GM18520 (cell line): ENCODE measurements around the gene PCMT1.
"Not testable (repeated sequence)": the region's sequence is repeated elsewhere in the genome, so short reads cannot be mapped to it uniquely, and the experiment has no call there.

Experiments
- ATAC-seq: cut with Tn5 transposase; IDR thresholded peaks from one replicate; pipeline ENCODE4 v1.9.1; 2021; ENCODE audit not compliant: unreplicated experiment

The PCMT1 gene

DNA sequence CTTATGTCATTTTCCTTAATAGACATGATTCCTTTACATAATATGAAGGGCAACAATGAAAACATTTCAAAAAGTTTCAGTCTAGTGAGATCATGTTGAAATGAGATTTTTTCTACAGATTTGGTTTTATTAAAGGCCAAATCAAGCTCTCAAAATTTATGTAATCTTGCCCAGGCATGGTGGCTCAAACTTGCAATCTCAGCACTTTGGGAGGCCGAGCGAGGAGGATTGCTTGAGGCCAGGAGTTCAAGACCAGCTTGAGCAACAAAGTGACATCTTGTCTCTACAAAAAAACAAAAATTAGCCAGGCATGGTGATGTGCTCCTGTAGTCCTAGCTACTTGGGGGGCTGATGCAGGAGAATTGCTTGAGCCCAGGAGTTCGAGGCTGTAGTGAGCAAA, 63.8 kb downstream of the PCMT1 start:
- ATAC-seq, result no peak

DNA sequence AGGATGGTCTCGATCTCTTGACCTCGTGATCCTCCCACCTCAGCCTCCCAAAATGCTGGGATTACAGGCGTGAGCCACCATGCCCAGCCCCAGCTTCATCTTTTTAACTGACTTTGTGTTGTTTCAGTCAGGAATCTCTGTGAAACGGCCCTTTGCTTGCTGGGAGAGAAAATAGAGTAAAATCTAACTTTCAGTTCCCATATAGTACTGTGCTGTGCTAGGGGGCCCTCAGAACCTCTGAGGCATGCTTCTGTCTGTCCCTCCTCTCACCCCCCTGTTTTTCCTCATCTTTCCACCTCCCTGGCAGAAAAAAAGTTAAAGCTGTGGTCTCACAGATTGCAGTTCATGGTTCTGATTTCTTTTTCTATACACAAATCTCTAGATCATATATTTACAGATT, 66.2 kb downstream of the PCMT1 start:
- no peak for ATAC-seq

DNA sequence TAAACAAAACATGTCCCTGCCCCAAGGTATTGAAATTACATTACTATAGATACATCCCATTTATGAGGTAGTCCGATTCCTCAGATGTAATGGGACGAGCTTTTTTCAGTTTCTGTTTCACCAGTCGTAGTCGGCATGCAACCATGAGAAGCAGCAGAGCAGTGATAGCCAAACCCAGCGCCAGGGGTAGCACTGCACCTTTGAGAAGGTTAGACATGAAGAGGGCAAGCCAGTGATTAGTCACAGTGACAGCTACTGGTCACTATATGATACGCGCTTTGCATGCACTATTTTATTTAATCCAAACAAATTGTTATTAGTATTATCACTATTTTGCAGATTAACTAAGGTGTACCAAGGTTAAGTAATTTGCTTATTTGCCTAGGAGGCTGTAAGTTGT, 71.0 kb downstream of the PCMT1 start:
- no peak for ATAC-seq

DNA sequence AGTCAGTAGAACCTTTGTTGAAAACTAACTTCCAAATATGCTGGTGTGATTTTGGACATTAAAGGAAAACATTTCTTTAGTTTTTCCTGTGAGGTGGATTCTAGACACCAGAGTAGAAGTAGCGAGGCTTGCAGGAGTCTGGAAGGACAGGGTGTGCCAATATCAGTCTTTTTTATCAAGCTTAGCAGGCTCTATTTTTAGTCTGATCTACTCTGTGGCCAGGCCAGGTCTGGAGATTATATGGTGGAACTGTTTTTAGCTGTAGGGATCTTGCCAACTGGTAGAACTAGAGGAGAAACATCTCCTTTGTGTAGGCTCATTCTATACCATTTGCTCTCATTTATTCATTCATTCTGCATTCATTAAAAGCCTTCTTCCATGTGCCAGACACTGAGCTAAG, 72.0 kb downstream of the PCMT1 start:
- ATAC-seq, result no peak

DNA sequence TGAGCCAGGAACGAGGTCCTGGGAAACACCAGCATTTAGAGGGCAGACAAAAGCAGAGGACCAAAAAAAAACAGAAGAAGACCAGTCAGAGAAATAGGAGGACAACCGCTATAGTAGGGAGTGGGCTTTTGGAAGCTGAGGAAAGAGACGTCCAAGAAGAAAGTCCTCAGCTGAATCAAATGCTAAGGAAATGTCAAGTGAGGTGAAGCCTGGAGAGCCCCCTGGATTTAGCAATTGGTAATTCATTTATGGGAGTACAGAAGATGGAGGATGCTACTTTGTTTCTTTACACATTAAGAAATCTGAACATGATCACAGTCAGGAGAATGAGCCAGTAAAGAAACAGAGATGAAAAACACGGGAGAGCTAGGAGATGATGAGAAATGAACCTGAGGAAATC, 73.5 kb downstream of the PCMT1 start:
- ATAC-seq, result no peak

DNA sequence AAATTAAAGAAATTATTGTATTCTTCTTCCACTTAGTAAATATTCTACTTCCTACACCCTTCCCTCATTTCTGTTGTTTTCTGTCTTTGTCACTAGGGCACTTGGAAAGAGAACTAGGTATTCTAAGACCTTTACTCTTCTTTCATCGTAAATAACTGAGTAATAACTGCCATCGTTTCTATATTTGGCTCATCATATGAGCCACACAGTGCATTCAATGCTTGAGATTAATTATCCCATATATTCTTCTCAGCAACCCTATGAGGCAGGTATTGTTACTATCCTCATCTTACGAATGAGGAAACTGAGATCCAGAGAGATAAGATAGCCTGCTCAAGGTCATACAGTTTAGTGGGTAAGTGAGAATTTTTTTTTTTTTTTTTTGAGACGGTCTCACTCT, 75.8 kb downstream of the PCMT1 start:
- no peak for ATAC-seq

DNA sequence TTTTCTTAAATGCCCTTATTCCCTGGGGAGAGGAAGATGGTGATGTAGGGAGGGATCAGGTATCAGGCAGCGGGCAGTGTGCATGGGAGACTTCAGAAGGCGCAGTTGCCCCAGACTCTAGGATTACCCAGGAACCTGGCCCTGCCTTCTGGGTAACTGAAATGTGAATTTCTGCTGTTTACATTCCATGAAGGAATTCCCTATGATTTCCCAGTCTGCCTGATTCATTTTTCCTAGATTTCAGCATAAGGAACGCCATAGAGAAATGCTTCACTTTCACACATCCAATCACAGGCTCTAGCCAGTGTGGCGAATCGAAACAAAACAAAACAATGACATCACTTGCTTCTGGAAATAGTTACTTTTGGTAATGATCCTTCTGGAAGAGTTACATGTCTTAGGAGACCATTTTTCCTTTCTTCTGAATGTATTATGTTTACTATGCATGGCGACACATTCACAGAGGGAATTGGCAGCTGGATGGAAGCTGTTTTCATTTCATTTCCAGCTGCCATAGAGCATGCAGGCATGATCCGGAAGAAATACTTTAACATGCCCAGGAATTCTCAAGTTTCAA, 81.3 kb downstream of the PCMT1 start:
- ATAC-seq, result no peak

DNA sequence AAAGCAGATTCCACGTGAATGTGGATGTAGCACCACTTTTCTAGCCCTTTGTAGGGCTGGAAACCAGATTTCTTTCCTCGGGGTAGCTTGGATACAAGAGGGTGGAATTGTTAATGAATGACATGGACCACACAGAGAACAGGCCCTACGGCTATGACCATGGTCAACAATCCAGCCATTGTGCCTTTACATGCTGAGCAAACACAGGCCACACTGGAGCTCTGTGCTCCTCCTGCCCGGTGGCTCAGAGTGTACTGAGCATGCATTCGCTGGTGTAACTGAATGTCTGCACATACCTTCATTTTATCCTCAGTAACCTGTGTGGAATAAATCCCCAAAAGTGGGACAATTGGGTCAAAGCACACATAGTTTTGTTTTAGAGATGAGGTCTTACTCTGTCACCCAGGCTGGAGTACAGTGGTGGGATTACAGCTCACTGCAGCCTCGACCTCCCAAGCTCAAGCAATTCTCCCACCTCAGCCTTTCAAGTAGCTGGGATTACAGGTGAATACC, 81.8 kb downstream of the PCMT1 start:
- ATAC-seq, result no peak

DNA sequence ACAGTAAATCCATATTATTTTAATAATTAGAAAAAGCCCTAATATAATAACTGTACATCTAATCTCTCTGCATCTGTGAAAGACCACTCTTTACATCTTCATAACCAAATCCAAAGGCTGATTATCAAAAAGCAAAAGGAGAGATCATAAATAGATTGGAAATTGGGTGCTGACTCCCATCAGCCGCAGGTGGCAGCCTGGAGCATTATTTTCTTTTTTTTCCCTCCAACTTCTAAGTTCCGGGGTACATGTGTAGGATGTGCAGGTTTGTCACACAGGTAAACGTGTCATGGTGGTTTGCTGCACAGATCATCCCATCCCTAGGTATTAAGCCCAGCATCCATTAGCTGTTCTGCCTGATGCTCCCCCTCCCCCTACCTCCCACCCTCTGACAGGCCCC, 84.1 kb downstream of the PCMT1 start:
- no peak for ATAC-seq

DNA sequence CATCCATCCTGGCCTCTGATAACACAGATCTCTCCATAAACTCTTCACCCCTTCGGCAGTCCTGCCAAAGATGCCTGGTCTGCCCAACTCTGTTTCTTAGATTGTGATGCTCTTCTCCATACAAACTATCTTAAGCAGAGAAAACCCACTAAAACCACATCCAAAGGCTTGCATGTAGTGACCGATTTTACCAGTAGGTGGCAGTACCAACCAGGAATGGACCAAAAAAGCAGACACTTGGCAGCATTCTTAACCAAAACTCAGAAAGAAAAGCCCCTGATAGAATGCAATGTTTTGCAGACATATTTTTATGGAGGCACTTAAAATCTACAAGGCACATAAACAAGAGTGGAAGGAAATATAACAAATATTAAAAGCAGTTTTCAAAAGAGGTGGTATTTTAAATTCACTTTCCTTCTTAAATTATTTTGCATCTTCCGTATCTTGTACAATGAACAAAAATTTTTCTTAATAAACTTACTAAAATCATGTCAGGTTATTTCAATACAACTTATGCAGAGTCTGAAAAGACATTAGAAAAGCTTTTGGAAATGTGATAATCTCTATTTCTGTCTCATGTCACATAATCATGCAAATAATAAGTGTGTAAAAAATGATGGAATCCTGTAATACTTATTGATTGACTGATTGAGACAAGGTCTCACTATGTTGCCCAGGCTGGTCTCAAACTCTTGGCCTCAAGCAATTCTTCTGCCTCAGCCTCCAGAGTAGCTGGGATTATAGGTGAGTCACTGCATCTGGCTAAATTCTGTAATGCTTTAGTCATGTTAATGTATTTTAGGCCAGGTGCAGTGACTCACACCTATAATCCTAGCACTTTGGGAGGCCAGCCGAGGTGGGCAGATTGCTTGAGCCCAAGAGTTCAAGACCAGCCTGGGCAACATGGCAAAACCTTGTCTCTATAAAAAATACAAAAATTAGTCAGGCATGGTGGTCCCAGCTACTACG, 85.3 kb downstream of the PCMT1 start:
- ATAC-seq, result no peak

DNA sequence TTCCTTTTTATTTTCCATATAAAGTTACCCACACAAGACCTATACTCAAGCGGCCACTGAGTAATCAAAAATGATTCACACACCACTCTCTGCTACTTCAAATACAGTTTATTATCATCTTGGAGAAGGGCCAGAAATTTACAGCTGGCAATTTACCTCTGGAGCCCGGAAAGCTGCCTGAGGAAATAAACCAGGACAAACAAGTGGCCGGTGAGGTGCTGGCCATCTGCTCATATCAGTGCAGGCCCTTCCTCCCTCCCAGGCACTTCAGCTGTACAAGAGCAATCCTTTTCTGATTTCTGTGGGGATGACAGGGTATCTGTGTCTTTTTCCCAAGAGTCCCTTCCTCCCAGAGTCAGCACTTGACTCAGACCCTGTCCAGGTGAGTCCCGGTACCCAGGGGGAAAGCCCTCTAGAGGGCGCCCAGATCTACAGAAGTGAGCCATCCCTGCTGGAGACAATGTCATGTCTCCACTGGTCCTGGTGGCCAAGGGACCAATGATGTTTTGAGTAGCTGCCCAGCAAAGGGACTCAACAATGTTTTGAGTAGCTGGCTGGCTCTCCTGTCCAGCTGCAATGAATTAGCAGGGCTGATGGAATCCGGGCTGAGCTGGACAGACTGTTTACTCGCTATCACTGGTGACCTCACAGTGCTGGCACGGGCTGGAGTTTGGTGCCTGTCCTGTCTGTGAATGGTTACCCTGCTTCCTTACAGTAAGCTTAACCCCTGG, 91.0 kb downstream of the PCMT1 start:
- no peak for ATAC-seq

DNA sequence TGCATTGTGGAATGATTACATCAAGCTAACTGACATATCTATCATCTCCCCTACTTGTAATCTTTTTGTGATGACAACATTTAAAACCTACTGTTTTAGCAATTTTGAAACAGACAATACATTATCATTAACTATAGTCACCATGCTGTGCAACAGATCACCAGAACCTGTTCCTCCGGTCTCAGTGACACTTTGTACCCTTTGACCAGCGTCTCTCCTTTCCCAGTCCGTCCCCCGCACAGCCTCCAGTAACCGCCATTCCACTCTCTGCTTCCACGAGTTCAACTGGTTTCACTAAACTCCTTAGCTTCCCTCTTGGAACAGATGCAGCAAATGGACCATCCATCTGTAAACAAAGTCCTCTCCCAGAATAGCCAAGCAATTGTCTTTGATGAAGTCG, 92.8 kb downstream of the PCMT1 start:
- no peak for ATAC-seq

DNA sequence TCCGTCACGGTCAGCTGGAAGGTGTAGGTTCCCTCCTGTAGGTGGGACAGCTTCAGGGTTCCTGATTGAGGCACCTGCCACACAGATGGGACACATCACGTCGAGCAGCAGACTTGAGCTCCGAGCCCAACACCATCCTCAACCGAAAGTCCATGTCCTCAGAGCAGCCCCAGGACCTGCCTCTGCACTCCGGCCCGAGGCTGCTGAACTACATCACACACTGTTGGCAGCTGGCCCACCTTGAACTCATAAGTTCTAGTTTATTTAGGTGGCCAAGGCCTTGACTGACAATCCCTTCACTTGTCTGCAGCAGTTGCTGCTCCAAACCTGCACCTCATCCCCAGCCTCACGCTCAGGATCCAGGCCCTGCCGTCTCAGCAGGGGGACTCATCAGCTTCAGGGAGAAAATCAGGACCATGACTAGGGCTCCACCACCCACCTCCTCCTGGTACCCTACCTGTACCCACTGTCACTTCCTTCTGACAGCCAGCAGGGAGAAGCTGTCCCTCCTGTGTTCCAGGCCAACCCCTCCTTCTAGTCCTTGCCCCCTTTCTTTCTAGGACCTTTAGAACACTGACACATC, 93.6 kb downstream of the PCMT1 start:
- ATAC-seq, result no peak

DNA sequence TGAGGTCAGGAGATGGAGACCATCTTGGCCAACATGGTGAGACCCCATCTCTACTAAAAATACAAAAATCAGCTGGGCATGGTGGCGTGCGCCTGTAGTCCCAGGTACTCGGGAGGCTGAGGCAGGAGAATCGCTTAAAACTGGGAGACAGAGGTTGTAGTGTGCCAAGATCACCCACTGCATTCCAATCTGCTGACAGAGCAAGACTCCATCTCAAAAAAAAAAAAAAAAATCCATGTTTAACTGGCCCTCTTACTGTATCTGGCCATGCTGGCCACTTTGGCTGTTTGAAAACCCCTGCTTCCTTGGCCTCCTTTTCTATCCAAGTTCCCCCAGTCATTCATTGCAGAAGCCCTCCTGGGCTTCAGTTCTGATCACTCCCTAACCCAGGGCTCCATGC, 94.5 kb downstream of the PCMT1 start:
- not testable (repeated sequence) for ATAC-seq

DNA sequence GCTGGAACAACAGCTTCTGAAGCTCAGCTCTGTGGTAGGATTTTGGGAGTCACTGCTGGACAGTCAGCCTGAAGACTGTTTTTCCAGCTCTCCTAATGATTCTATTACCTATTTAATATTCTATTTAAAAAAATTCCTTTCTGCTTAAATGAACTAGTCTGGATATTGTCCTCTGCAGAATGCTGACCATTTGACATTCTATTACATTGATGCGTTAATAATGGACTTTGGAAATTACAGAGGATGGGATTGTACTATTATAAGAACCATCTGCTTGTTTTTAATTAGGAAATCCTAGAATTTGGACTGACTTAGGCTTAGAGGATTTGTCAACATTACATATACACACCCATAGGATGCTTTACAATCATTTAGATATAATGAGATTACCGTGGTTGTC, 94.9 kb downstream of the PCMT1 start:
- ATAC-seq, result no peak

DNA sequence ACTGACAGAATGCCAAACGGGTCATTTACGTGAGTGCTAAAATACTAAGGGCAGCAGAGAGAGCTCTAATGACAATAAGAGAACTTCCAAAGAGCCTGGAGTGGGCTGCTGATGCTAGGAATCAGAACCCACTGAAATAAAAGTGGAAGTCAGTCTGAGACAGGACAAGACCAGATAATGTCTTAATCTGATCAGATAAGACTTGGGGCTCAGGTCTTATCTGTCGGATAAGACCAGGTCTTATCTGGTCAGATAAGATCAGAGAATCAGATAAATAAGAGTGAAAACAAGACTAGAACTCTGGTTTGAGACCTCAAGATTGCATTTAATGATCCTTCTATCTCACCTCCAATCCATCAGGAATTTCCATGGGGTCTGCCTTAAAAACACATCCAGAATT, 96.0 kb downstream of the PCMT1 start:
- ATAC-seq, result no peak

DNA sequence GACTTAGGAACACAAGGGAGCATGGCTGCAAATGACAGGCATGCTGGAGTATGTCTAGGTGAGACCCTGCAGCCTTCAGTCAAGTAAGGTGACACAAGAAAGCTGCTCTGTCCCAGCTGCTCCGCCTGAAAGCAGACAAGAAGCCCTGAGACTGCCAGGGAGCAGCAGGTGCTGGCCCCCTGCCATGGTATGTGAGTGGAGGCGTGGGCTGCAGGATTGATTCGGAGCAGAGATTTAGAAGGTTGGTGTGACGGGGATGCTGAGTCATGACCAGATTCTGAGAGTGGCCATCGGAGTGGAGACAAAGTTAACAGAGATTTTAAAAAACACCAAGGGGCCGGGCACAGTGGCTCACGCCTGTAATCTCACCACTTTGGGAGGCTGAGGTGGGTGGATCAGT, 96.8 kb downstream of the PCMT1 start:
- ATAC-seq, result no peak

DNA sequence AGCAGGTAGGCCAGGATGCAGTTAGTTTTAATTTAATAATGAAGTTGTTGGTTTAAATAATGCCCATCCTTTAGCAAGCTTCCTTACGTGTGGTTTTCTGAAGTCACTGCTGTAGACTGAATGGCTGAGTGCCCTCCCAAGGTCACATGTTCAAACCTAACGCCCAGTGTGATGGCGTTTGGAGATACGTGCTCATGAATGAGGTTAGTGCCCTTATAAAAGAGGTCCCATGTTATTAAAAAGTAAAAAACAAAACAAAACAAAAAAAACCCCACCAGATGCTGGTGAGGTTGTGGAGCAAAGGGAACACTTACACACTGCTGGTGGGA, 98.4 kb downstream of the PCMT1 start:
- ATAC-seq, result no peak

DNA sequence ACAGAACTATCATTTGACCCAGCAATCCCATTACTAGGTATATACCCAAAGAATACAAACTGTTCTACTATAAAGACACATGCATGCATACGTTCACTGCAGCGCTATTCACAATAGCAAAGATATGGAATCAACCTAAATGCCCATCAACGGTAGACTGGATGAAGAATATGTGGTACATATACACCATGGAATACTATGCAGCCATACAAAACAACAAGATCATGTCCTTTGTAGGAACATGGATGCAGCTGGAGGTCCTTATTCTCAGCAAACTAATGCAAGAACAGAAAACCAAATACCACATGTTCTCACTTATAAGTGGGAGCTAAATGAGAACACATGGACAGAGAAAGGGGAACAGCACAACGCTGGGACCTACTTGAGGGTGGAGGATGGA, 98.8 kb downstream of the PCMT1 start:
- not testable (repeated sequence) for ATAC-seq

DNA sequence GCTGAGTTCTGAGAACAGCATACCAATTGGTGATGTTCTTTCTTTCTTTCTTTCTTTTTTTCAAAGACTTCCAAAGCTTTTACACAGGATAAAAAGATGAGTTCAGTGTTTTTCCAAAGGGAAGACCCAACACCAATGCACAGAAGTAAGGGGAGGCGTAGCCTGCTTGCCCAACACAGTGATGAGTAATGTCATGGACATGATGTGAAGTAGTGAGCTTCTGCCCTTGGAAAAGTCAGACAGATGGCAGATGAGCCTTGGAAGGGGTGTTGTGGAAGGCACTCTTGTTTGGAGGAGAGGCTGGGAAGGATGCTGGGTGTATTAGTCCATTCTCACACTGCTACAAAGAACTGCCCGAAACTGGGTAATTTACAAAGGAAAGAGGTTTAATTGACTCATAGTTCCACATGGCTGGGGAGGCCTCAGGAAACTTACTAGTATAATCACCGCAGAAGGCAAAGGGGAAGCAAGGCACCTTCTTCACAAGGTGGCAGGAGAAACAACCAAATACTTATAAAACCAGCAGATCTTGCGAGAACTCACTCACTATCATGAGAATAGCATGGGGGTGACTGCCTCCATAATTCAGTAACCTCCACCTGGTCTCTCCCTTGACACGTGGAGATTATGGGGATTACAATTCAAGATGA, 102.0 kb downstream of the PCMT1 start:
- ATAC-seq, result no peak

DNA sequence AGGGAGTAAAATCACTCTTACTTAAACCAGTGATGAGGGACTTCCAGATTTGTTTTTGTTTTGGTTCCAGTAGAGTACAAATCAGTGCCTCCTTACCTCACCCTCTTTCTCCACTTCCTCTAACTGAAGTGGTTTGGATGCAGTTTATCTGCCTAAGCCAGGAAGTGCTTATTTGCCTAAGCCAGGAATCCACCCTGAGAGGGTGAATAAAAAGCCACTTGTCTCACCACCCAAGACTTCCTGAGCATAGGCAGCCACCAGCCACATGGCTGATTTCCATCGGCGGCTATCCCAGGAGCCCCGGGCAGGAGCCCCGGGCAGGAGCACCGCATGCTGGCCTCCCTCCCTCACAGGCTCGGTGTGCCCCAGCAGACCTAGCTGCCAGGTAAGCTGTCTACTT, 102.6 kb downstream of the PCMT1 start:
- ATAC-seq, result no peak
